HepG2 (cell line): ENCODE measurements around the gene PCYT2. TPM values are rescaled to one million over a fixed set of nuclear protein-coding genes. Genes with fewer than 3 reads are reported as not detected.
A peak's percentile ranks its signal among the peaks of the same experiment; 100 is the strongest.

Experiments
- ADNP ChIP-seq: sonication (generic); formaldehyde crosslinking; IDR thresholded peaks from 2 replicates; pipeline ENCODE4 v1.4.0; 2020; ENCODE audit warnings: missing genetic modification reagents
- HHEX ChIP-seq: IDR thresholded peaks from 2 replicates; pipeline ENCODE4 v1.6.1; 2016; ENCODE audit warnings: control low read depth
- HOXA9 ChIP-seq: sonication (generic); formaldehyde crosslinking; IDR thresholded peaks from 2 replicates; pipeline ENCODE4 v1.8.1; 2022; ENCODE audit warnings: missing genetic modification reagents, mild to moderate bottlenecking, moderate library complexity, borderline replicate concordance
- KLF15 ChIP-seq: sonication (generic); formaldehyde crosslinking; IDR thresholded peaks from 2 replicates; pipeline ENCODE4 v1.8.1; 2023; ENCODE audit warnings: borderline replicate concordance, mild to moderate bottlenecking, inconsistent platforms, missing genetic modification reagents, mixed read lengths
- KLF9 ChIP-seq: IDR thresholded peaks from 2 replicates; pipeline ENCODE4 v1.6.1; 2016; ENCODE audit warnings: low read depth
- MXD3 ChIP-seq: IDR thresholded peaks from 2 replicates; pipeline ENCODE4 v1.6.1; 2016; ENCODE audit warnings: mild to moderate bottlenecking, missing biosample characterization, missing genetic modification reagents
- MYC ChIP-seq: sonication (generic); formaldehyde crosslinking; IDR thresholded peaks from 2 replicates; pipeline ENCODE4 v1.9.0; 2021; ENCODE audit warnings: missing genetic modification reagents, borderline replicate concordance
- NFYB ChIP-seq: sonication (generic); formaldehyde crosslinking; IDR thresholded peaks from 2 replicates; pipeline ENCODE4 v1.4.0; 2020; ENCODE audit warnings: missing genetic modification reagents
- NONO ChIP-seq, 2 experiments: fragments of 450-650 bp in 1 of 2; sonication (generic) in 1 of 2; formaldehyde crosslinking in 1 of 2; IDR thresholded peaks in 1 of 2; conservative IDR thresholded peaks in 1 of 2; 2 replicates each; pipeline versions ENCODE4 v1.6.1 to v1.8.0; 2017 to 2022; ENCODE audit warnings: mild to moderate bottlenecking in 1 of 2, missing genetic modification reagents in 1 of 2, moderate library complexity in 1 of 2
- PBX2 ChIP-seq: IDR thresholded peaks from 2 replicates; pipeline ENCODE4 v1.6.1; 2016; ENCODE audit warnings: control low read depth
- PBX3 ChIP-seq: sonication (generic); formaldehyde crosslinking; IDR thresholded peaks from 2 replicates; pipeline ENCODE4 v1.8.1; 2023; ENCODE audit warnings: missing genetic modification reagents, inconsistent platforms, borderline replicate concordance
- SOX6 ChIP-seq, 2 experiments: fragments of 450-650 bp in 1 of 2; sonication (generic) in 1 of 2; formaldehyde crosslinking in 1 of 2; IDR thresholded peaks; 2 replicates each; pipeline versions ENCODE4 v1.4.0 to v1.6.1; 2017 to 2020; ENCODE audit warnings: antibody characterized with exemption in 1 of 2, mild to moderate bottlenecking in 1 of 2, missing genetic modification reagents in 1 of 2
- SP1 ChIP-seq, 2 experiments: fragments of 450-650 bp in 1 of 2; sonication (generic) in 1 of 2; formaldehyde crosslinking in 1 of 2; IDR thresholded peaks; 2 replicates each; pipeline versions ENCODE4 v1.4.0 to v1.6.1; 2016 to 2020; ENCODE audit warnings: missing genetic modification reagents in 1 of 2
- SPEN ChIP-seq: sonication (generic); formaldehyde crosslinking; IDR thresholded peaks from 2 replicates; pipeline ENCODE4 v1.5.1; 2020; ENCODE audit warnings: low read depth, mild to moderate bottlenecking, missing genetic modification reagents
- TBX2 ChIP-seq: sonication (generic); formaldehyde crosslinking; IDR thresholded peaks from 2 replicates; pipeline ENCODE4 v1.5.0; 2020; ENCODE audit warnings: missing genetic modification reagents, mild to moderate bottlenecking, borderline replicate concordance
- ZBTB14 ChIP-seq: sonication (generic); formaldehyde crosslinking; IDR thresholded peaks from 2 replicates; pipeline ENCODE4 v1.4.0; 2020; ENCODE audit warnings: missing genetic modification reagents
- ZBTB26 ChIP-seq: IDR thresholded peaks from 2 replicates; pipeline ENCODE4 v1.6.1; 2016; ENCODE audit warnings: missing compliant biosample characterization, missing genetic modification reagents, borderline replicate concordance
- ZC3H13 ChIP-seq: sonication (generic); formaldehyde crosslinking; IDR thresholded peaks from 2 replicates; pipeline ENCODE4 v1.8.1; 2023; ENCODE audit warnings: mild to moderate bottlenecking, missing genetic modification reagents, moderate library complexity
- ZNF331 ChIP-seq: sonication (generic); formaldehyde crosslinking; IDR thresholded peaks from 2 replicates; pipeline ENCODE4 v1.4.0; 2020; ENCODE audit warnings: missing genetic modification reagents
- ZNF414 ChIP-seq: sonication (generic); formaldehyde crosslinking; IDR thresholded peaks from 2 replicates; pipeline ENCODE4 v1.5.0; 2020; ENCODE audit warnings: missing genetic modification reagents
- ZNF674 ChIP-seq: sonication (generic); formaldehyde crosslinking; IDR thresholded peaks from 2 replicates; pipeline ENCODE4 v1.5.0; 2020; ENCODE audit warnings: low read depth, mild to moderate bottlenecking, missing genetic modification reagents
- ZNF782 ChIP-seq: sonication (generic); formaldehyde crosslinking; IDR thresholded peaks from 2 replicates; pipeline ENCODE4 v1.4.0; 2020; ENCODE audit warnings: missing genetic modification reagents, mild to moderate bottlenecking, borderline replicate concordance
- ZZZ3 ChIP-seq: sonication (generic); formaldehyde crosslinking; IDR thresholded peaks from 2 replicates; pipeline ENCODE4 v1.4.0; 2020; ENCODE audit warnings: missing genetic modification reagents, mild to moderate bottlenecking, borderline replicate concordance
- polyA plus RNA-seq, 8 experiments: library from polyadenylated mRNA; depleted of rRNA in 3 of 8; stranded (reverse) in 7 of 8; unstranded in 1 of 8; fragments of >200 nt; fragmentation: Illumina TruSeq in 4 of 8; extraction: Trizol in 4 of 8; gene quantifications; 2 replicates each; pipeline versions ENCODE4 v1.2.1 to v1.2.3, GENCODE V29; 2011 to 2016; ENCODE audit warnings: low read depth in 4 of 8, missing spikeins in 1 of 8, mixed read lengths in 1 of 8; ENCODE audit not compliant: insufficient read depth in 1 of 8
- total RNA-seq, 5 experiments: library from RNA; depleted of rRNA; stranded (reverse); fragments of >200 nt; fragmentation: Illumina TruSeq; extraction: Trizol; gene quantifications; 2 replicates each; pipeline ENCODE4 v1.2.3, GENCODE V29; 2016; ENCODE audit warnings: low read depth in 1 of 5

The PCYT2 gene
- total and polyA plus RNA-seq, 2 of the 13 experiments (the other 11 are each of a cell fraction or from before 2014, with no cell fraction given): 147 to 297 TPM

GRCh38 chr17:81959362-81960129, 48.3 kb upstream of the PCYT2 start (continued):
- TF ChIP-seq ZNF674 (CRISPR knock-in tag) (0 out of 2 replicates have a peak, but pooled peaks have one; percentile 26), TBX2 (CRISPR knock-in tag) (peak; percentile 12; the same call in 1 of the 2 replicates), NONO (IDR thresholded peaks at IDR 0.05) (no peak), NONO (CRISPR knock-in tag; conservative IDR thresholded peaks at IDR 0.05) (peak; percentile 81), MYC (CRISPR knock-in tag) (0 out of 2 replicates have a peak, but pooled peaks have one; percentile 40), KLF9 (CRISPR knock-in tag) (no peak), ZBTB26 (CRISPR knock-in tag) (no peak), KLF15 (CRISPR knock-in tag) (no peak), HOXA9 (CRISPR knock-in tag) (peak; percentile 68), ZNF414 (CRISPR knock-in tag) (no peak; the same call in 1 of the 2 replicates), MXD3 (CRISPR knock-in tag) (peak; percentile 10; the same call in 1 of the 2 replicates), ZZZ3 (no peak), SOX6 (IDR thresholded peaks at IDR 0.05) (no peak), SOX6 (CRISPR knock-in tag; IDR thresholded peaks at IDR 0.05) (no peak), ZNF782 (CRISPR knock-in tag) (no peak), ZNF331 (CRISPR knock-in tag) (peak; percentile 14; the same call in 1 of the 2 replicates), ZBTB14 (CRISPR knock-in tag) (no peak), SPEN (CRISPR knock-in tag) (peak; percentile 46), PBX3 (CRISPR knock-in tag) (no peak), ZC3H13 (peak; percentile 42; the same call in 1 of the 2 replicates), NFYB (CRISPR knock-in tag) (no peak; the same call in 1 of the 2 replicates), SP1 (IDR thresholded peaks at IDR 0.05) (no peak), SP1 (CRISPR knock-in tag; IDR thresholded peaks at IDR 0.05) (no peak), ADNP (CRISPR knock-in tag) (no peak), PBX2 (no peak), HHEX (no peak)
